ENCODE data around the gene GPRC5D. TPM values are rescaled to one million over a fixed set of nuclear protein-coding genes. Genes with fewer than 3 reads are reported as not detected.
A peak's percentile ranks its signal among the peaks of the same experiment; 100 is the strongest.

GPRC5D gene
- polyA plus RNA-seq (2013, experiment 1 of 2; ENCODE audit: insufficient read length): 0.34 TPM
- not detected for polyA plus RNA-seq (2013, experiment 2 of 2; ENCODE audit: insufficient read length)

- no peak for DNase-seq
These were observed at the start of gene GPRC5D for GRCh38 chr12:12952036-12952435. Gene GPRC5D, minus strand, starts transcription at chr12:12952170. Its CDS starts 1,786 bp downstream, at chr12:12950384.

GRCh38 chr12:13001775-13002040 is 49.7 kb upstream of the GPRC5D start:
- DNase-seq: no peak

GRCh38 chr12:13000925-13001774 is 49.2 kb upstream of the GPRC5D start:
- DNase-seq: peak; percentile 59

- DNase-seq: no peak
These were observed 48.6 kb upstream of the GPRC5D start for GRCh38 chr12:13000616-13000924.

GRCh38 chr12:12999959-13000615 is 48.1 kb upstream of the GPRC5D start, which contains the start of gene HEBP1:
Gene HEBP1, minus strand, starts transcription at chr12:13000265. Its CDS starts 151 bp downstream, at chr12:13000114.
- DNase-seq: peak; percentile 86

GRCh38 chr12:12999271-12999958 is 47.4 kb upstream of the GPRC5D start:
- DNase-seq: peak; percentile 33

- DNase-seq: no peak
These were observed 46.3 kb upstream of the GPRC5D start for GRCh38 chr12:12998248-12998647.

- DNase-seq: no peak
These were observed 45.8 kb upstream of the GPRC5D start for GRCh38 chr12:12997734-12998133.

- DNase-seq: no peak
These were observed 45.2 kb upstream of the GPRC5D start for GRCh38 chr12:12997156-12997555.

GRCh38 chr12:12996209-12996608 is 44.2 kb upstream of the GPRC5D start:
- no peak for DNase-seq

GRCh38 chr12:12995088-12995487 is 43.1 kb upstream of the GPRC5D start:
- no peak for DNase-seq

- DNase-seq: no peak
These were observed 41.4 kb upstream of the GPRC5D start for GRCh38 chr12:12993367-12993766.

- DNase-seq: peak; percentile 79
These were observed 40.6 kb upstream of the GPRC5D start for GRCh38 chr12:12992418-12993130.

GRCh38 chr12:12990700-12991468 is 38.9 kb upstream of the GPRC5D start:
- no peak for DNase-seq

- DNase-seq: no peak
These were observed 35.5 kb upstream of the GPRC5D start for GRCh38 chr12:12987421-12987820.

GRCh38 chr12:12986775-12987331 is 34.9 kb upstream of the GPRC5D start:
- no peak for DNase-seq

- peak; percentile 22 for DNase-seq
These were observed 33.9 kb upstream of the GPRC5D start for GRCh38 chr12:12985817-12986408.

GRCh38 chr12:12984149-12984548 is 32.2 kb upstream of the GPRC5D start:
- no peak for DNase-seq

GRCh38 chr12:12983420-12984035 is 31.6 kb upstream of the GPRC5D start:
- peak; percentile 69 for DNase-seq

- no peak for DNase-seq
These were observed 30.4 kb upstream of the GPRC5D start for GRCh38 chr12:12982331-12982730.
